ENCODE measurements around the gene TESK2.
"Not testable (repeated sequence)": the region's sequence is repeated elsewhere in the genome, so short reads cannot be mapped to it uniquely, and the experiment has no call there.

The TESK2 gene, protein sequence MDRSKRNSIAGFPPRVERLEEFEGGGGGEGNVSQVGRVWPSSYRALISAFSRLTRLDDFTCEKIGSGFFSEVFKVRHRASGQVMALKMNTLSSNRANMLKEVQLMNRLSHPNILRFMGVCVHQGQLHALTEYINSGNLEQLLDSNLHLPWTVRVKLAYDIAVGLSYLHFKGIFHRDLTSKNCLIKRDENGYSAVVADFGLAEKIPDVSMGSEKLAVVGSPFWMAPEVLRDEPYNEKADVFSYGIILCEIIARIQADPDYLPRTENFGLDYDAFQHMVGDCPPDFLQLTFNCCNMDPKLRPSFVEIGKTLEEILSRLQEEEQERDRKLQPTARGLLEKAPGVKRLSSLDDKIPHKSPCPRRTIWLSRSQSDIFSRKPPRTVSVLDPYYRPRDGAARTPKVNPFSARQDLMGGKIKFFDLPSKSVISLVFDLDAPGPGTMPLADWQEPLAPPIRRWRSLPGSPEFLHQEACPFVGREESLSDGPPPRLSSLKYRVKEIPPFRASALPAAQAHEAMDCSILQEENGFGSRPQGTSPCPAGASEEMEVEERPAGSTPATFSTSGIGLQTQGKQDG

DNA sequence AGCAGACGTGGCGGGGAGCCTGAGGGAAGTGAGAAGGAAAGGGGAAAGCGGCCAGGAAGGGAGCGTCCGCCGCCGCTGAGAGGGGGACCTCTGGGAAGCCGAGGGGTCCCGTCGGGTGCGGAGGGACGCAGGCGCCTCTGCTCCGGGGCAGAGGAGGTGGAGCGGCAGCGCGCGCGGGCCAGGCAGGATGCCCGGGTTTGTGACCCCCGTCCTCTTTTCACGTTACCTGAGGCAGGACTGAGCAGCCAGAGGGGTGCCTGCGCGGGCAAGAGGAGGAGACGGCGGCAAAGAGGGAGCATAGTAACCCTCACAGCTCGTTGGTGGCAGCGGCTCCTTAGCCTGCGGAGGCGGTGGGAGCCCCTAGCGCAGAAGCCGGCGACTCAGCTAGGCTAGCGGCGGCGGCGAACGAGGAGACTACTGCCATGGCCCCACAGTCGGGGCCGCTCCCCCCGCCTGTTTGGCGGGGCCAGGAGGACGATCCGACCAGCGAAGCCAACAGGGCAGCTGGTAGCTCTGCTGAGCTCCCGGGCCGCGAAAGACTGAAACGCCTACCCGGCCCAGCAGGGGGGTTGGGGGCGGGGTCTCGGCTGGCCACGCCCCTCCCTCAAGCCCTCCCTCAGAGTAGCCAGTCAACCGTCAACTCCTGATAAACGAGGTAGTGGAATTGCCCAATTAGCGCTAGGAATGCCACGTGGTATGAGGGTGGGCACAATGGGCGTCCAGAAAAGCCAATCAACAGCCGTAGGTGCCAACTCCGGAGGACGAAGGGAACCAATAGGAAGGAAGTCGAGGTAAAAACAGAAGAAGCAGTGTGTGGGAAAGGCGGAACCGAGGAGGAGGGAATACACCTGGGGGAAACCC is at the start of gene TESK2:
TESK2 (minus strand) TSS at position 538 of the 861 bp plus-strand sequence. CDS start 33,378 bp downstream, outside the sequence.
- DNase-seq: peak; percentile 79 to 93 (median 86)

DNA sequence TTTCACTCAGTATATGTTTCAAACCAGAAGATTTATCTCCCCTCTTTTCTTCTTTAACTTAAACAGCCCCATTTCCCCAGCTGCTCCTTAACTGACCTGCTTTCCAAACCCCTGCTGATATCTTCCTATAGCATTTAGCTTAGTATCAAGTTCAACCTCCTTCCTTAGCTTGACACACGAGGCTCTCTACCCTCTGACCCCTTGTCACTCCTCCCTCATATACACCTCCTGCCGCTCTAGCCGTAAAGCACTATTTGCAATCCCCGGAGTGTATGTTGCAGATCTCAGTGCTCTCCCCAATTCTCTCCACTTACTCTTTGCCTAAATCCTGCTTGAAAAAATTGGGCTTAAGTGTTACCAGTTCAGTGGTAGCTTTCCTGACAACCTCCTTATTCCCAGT is 45.9 kb upstream of the TESK2 start:
- no peak for DNase-seq

DNA sequence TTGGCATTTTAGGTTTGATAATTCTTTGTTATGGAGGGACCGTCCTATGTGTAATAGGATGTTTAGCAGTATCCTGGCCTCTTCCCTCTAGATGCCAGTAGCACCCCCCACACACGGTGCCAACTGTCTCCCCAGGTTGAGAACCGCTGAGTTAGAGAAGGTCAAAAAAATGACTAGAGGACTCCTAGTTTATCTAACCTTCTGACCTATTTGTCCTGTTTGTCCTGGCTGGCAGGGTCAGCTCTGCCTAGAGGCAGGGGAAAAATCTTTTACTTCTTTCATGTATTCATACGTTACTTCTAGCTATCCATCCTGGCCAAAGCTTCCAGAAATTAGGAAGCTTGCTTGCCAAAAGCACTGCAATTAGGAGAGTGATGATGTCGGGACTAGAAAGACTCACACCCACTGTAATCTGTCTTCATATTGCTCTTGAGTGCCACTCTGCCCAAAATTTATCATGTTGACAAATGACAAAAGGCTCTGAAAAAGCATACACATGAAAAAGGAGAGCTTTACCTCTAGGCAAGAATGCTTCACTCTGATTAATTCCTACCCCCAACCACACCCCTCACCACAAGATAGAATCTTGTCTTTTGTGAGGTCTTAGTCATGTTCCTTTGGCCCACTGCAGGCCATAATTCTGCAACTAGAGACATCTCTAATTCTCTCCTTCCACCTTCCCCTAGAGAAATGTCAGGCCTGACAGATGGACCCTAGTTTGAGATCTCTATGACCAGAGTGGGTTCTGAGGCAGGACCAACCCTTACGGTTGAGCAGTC is 45.2 kb upstream of the TESK2 start:
- DNase-seq: no peak

DNA sequence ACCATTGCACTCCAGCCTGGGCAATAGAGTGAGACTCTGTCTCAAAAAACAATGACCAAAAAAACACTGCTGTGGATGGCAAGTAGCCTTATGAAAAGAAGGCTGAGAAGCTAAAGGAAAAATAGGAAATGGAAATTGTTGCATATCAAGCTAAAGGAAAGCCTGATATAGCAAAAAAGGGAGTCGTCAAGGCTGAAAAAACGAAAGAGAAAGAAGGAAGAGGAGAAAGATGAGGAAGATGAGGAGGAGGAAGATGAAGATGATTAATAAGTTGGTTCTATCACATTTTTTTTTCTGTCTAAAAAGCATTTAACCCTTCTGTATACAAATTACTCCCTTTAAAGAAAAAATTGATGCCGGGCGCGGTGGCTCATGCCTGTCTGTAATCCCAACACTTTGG is 40.9 kb upstream of the TESK2 start:
- DNase-seq: no peak

DNA sequence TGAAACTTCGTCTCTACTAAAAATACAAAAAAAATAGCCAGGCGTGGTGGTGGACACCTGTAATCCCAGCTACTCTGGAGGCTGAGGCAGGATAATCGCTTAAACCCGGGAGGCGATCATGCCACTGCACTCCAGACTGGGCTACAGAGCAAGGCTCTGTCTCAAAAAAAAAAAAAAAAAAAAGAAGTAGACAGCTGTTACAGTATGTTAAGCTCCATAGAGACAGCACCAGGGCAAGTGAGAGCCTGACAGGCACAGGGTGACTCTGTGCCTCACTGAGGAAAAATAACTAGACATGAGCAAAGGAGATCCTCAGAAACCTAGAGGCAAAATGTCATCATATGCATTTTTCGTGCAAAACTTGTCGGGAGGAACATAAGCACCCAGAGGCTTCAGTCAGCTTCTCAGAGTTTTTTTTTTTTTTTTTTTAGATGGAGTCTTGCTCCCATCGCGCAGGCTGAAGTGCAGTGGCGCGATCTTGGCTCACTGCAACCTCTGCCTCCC is 39.7 kb upstream of the TESK2 start:
- no peak for DNase-seq

DNA sequence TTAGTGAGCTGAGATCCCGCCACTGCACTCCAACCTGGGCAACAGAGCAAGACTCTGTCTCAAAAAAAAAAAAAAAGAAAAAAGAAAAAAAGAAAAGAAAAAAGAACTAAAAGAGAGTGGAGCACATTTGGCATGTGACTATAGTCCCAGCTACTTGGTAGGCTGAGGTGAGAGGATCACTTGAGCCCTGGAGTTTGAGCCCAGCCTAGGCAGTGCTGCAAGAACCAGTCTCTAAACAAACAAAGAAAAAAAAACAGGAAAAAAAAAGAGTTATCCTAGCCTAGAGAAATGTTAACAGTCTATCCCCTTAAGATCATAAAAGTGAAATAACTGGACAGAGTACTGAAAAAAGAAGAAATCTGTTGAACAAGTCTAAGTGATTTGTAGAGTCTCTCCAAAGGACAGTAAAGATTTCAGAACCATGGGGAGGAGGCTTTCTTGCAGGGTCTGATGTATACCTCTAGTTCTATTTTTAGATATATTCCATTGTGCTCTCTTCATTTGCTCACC is 35.2 kb upstream of the TESK2 start:
- DNase-seq: no peak

DNA sequence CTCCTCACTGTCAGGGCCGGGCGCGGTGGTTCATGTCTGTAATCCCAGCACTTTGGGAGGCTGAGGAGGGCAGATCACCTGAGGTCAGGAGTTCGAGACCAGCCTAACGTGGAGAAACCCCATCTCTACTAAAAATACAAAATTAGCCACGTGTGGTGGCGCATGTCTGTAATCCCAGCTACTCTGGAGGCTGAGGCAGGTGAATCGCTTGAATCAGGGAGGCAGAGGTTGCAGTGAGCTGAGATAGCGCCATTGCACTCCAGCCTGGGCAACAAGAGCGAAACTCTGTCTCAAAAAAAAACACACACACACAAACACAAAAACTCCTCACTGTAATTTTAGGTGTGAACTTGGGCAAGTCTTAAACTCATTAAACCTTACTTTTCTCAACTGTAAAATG is 33.0 kb upstream of the TESK2 start:
- not testable (repeated sequence) for DNase-seq

DNA sequence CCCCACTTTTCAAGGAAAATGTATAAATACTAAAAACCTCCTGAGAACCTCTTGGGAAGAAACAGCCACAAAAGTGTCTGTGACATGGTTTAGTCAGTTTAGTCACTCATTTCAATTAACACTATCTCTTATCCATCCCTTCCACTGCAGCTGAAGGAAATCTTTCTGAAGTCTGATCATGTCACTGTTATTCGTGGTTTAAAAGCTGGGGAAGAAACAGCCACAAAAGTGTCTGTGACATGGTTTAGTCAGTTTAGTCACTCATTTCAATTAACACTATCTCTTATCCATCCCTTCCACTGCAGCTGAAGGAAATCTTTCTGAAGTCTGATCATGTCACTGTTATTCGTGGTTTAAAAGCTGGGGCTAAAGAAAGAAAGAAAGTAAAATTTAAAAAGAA is 32.6 kb upstream of the TESK2 start:
- not testable (repeated sequence) for DNase-seq

DNA sequence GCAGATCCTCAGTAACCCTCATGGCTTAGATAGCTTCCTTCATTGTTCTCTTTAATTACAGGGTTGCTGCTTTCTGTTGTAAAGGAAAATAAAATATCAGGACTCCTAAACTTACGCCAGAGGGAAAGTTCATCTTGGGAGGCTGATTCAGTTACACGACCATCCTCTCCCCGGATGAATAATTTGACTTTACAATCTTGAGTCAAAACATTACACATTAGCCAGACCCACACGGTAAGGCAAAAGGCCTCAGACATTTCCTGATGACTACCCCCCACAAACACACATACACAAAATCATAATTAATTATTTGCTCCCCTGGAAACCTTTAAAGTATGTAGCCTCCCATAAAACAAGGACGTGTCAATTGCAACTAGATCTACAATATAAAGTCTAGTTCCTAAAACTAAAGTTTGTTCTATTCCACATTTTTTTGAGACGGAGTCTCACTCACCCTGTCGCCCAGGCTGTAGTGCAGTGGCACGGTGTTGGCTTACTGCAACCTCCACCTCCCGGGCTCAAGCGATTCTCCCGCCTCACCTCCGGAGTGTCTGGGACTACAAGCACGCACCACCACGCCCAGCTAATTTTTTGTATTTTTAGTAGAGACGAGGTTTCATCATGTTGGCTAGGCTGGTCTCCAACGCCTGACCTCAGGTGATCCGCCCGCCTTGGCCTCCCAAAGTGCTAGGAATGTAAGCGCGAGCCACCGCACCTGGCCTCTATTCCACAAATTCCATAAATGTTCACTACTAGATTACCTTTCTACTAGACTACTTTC is 31.6 kb upstream of the TESK2 start:
- no peak for DNase-seq

DNA sequence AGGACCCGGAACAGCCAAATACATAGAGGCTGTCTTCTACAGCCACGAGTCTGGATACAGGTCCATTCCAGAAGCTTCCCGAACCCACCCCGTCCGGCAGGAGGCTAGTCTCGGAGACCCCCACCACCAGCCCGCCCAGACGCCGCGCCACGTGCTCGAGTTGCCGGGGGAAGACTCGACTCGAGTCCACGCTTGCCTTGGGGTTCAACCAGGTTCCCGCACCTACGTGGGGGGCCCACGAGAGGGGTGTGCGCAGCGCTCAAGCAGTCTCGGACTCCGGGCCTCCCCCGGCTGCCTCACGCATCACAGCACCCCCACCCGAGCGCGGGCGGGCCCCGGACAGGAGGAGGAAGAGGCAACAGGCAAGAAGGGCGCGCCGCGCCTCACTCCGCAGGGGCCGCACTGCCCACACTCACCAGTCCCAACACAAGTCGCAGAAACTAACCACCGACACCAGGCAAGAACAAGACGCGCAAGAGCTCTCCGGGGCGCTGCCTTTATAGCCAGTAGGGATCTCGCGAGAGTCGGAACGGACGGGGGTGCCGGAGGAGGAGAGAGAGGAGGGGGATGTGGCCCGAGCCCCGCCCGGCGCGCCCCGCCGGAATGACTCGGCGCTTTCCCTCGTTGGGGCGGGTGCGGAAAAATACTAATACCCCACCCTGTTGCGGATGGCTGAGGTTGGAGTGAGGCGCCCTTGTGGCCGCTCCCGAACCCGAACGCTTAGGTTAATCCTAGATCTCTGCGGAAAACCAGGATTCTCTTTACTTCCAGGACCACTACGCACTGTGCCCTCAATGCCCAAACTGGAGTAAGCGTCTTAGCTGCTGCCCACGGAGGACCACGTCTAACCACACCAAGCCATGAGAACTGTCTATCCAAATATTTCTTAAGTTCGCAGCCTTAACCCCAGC is 30.7 kb upstream of the TESK2 start, which contains the start of gene PRDX1:
PRDX1 (minus strand) TSS at position 472 of the 911 bp plus-strand sequence. CDS start 2,841 bp downstream, outside the sequence.
- DNase-seq: peak; percentile 85 to 98 (median 95)

DNA sequence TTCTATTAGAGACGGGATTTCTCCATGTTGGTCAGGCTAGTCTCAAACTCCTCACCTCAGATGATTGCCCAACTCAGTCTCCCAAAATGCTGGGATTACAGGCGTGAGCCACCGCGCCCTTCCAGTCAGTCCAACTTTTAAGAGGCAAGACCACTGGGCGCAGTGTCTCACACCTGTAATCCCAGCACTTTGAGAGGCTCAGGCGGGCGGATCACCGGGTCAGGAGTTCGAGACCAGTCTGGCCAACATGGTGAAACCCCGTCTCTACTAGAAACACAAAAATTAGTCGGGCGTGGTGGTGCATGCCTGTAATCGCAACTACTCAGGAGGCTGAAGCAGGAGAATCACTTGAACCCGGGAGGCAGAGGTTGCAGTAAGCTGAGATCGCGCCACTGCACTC is 28.8 kb upstream of the TESK2 start:
- DNase-seq: not testable (repeated sequence)

DNA sequence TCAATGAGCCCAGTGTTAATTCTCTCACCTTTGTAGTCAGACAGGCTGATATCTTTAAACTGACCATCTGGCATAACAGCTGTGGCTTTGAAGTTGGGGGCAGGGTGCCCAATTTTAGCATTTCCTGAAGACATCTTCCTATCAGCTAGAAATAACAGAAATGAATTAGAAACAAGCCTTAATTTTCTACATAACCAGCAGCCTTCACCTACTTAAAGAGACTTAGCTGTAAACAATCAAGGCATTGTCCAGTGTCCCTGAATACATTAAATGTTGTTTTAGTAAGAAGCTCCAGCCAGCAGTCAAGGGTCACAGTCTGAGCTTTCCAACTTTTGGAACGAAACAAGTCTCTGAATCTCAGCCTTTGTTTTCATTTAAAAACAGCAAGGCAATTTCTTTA is 27.9 kb upstream of the TESK2 start:
- DNase-seq: no peak

DNA sequence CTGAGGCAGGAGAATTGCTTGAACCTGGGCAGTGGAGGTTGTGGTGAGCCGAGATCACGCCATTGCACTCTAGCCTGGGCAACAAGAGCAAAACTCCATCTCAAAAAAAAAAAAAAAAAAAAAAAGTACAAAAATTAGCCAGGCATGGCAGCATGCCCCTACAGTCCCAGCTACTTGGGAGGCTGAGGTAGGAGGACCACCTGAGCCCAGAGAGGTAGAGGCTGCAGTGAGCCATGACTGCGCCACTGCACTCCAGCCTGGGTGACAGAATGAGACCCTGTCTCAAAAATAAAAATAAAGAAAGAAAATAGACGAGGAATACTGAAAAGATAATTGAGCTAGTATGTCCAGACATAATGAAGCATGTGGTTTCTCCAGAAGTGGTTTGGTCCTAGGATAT is 27.4 kb upstream of the TESK2 start:
- not testable (repeated sequence) for DNase-seq

DNA sequence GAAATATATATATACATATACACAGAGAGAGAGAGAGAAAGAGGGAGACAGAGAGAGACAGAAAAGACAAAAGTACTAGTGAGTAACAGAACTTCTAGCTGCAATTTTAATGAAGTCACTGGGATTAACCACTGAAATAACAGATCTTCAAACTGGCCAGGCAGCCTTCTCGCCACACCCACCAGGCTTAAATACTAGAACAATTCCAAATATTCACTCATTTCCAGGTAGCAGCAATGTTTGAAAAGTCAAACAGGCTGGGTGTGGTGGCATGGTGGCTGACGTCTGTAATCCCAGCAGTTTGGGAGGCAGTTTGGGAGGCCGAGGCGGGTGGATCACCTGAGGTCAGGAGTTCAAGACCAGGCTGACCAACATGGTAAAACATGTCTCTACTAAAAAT is 25.5 kb upstream of the TESK2 start:
- no peak for DNase-seq

DNA sequence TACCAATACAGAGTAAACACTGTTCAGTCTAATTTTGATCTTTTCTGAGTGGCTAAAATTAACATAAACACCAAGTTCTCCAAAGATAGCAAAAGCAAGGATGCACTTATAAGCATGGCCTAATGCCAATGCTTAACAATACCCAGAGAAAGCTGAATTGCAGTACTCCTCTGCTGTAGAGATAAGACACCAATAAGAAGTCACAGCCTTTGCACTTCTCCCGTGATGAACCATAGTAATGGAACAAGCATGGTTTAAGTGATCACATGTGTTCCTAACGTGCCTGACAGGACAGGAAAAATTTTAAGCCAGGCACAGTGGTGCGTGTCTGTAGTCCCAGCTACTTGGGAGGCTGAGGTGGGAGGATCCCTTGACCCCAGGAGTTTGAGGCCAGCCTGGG is 25.1 kb upstream of the TESK2 start:
- no peak for DNase-seq

DNA sequence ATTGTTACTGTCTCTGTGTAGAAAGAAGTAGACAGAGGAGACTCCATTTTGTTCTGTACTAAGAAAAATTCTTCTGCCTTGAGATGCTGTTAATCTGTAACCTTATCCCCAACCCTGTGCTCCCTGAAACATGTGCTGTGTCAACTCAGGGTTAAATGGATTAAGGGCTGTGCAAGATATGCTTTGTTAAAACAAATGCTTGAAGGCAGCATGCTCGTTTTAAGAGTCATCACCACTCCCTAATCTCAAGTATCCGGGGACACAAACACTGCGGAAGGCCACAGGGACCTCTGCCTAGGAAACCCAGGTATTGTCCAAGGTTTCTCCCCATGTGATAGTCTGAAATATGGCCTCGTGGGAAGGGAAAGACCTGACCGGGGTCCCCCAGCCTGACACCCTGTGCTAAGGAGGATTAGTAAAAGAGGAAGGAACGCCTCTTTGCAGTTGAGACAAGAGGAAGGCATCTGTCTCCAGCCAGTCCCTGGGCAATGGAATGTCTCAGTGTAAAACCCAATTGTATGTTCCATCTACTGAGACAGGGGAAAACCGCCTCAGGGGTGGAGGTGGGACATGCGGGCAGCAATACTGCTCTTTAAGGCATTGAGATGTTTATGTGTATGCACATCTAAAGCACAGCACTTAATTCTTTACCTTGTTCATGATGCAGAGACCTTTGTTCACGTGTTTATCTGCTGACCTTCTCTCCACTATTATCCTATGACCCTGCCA is 22.7 kb upstream of the TESK2 start:
- not testable (repeated sequence) for DNase-seq

DNA sequence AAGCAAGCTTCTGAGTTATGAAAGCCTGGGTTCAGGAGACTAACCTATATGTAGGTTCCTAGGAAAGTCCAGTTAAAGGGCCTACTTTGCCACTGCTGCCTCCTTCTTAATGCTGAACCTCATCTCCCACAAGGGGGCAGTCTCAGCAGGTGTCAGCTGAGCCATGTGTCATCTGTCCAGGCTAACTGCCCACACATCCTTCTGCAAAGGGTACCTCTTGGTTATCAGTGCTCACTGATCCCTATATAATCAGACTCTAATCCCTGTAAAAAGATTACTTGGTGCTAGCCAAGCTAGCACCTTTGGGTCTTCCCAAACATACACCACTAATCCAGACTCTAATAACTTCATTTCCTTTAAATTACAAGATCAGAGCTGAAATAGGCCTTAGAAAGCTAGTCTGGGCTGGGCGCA is 21.7 kb upstream of the TESK2 start:
- DNase-seq: peak in 1 of 4 experiments; percentile 17

DNA sequence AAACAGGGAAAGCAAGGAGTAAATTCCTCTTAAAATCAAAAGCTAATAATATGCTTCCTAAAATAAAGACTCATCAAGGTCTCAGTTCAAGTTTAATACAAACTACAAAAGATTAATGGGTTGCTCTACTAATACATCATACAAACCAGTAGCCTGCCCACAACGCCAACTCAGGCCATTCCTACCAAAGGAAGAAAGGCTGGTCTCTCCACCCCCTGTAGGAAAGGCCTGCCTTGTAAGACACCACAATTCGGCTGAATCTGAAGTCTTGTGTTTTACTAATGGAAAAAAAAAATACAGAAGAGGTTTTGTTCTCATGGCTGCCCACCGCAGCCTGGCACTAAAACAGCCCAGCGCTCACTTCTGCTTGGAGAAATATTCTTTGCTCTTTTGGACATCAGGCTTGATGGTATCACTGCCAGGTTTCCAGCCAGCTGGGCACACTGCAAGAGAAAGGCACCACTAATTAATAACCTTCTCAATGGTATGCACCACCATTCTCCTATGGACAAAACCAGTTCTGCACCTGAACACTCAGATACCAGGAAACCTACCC is 20.1 kb upstream of the TESK2 start:
- DNase-seq: no peak
